Measurements from ENCODE around the gene OR6C6. TPM values are rescaled to one million over a fixed set of nuclear protein-coding genes. Genes with fewer than 3 reads are reported as not detected.
"Not testable (repeated sequence)": the region's sequence is repeated elsewhere in the genome, so short reads cannot be mapped to it uniquely, and the experiment has no call there.

The OR6C6 gene
- polyA plus RNA-seq, 1 donor (not counting 4 experiments of a cell fraction or from before 2014, with no cell fraction given): not detected

DNA sequence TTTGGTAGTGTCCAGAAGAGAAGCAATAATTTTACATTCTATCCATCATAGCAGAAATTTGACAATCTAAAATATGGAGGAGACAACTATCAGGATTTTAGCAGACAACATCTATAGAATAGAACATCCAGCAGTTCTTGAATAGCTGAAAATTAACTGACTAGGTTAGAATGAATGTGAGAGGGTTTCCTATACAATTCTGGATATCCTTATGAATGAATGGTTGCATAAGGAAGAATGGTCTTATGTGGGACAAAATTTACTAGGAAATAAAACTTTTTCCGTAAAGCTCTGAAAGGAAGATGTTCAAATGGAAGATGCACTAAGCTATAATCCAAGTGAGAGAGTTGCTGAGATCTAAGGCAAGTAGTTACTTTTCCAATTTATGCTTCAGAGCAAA lies 34.1 kb upstream of the OR6C6 start, which contains the start of gene OR6C3:
Gene OR6C3, plus strand, starts transcription at position 301 of the 400 bp plus-strand sequence. CDS start 955 bp downstream, outside the sequence.
- no peaks in the 10 kb centered on the region for H3K79me2 ChIP-seq (ENCODE audit: control insufficient read depth, insufficient read depth, low read length)
- dilution Hi-C loops (cut with MboI; ENCODE audit: extremely low pct_ligation_motif_present, low sequenced_read_pairs): no loop called here

GRCh38 chr12:55325801-55326200 lies 29.4 kb upstream of the OR6C6 start:
- H3K9ac ChIP-seq (ENCODE audit: control insufficient read depth, extremely low read depth, insufficient read depth, low read length); H4K20me1 ChIP-seq (ENCODE audit: control insufficient read depth, extremely low read depth, insufficient read depth, low read length); H3K27ac ChIP-seq (ENCODE audit: control insufficient read depth, insufficient read depth, low read length); H3K27me3 ChIP-seq (ENCODE audit: control insufficient read depth, extremely low read depth, insufficient read depth, low read length); FAIRE-seq; H3K36me3 ChIP-seq (ENCODE audit: control insufficient read depth in 2 of 2, extremely low read depth in 1 of 2, insufficient read depth in 2 of 2, low read length in 2 of 2); H3K79me2 ChIP-seq (ENCODE audit: control insufficient read depth, insufficient read depth, low read length); H3K9me3 ChIP-seq (ENCODE audit: control insufficient read depth, low read depth, low read length); dilution Hi-C loops (cut with MboI; ENCODE audit: extremely low pct_ligation_motif_present, low sequenced_read_pairs); H2AFZ ChIP-seq (ENCODE audit: control insufficient read depth, low read length); H3K4me1 ChIP-seq (ENCODE audit: control insufficient read depth, extremely low read depth, insufficient read depth, low read length); DNase-seq (ENCODE audit: low read depth, low spot score); H3K9me1 ChIP-seq (ENCODE audit: control insufficient read depth, extremely low read depth, insufficient read depth, low read length); H3K4me2 ChIP-seq (ENCODE audit: control insufficient read depth, extremely low read depth, insufficient read depth, low read depth, low read length); H3K4me3 ChIP-seq (ENCODE audit: control insufficient read depth in 2 of 3, extremely low read depth in 1 of 3, insufficient read depth in 2 of 3, low read depth in 1 of 3, low read length in 3 of 3): not testable (repeated sequence)

More for the DNA sequence above, 34.1 kb upstream of the OR6C6 start, which contains the start of gene OR6C3:
- DNase-seq (ENCODE audit: low read depth, low spot score) (no peak), FAIRE-seq (no peak)
- Histone ChIP-seq H3K4me1 (ENCODE audit: control insufficient read depth, extremely low read depth, insufficient read depth, low read length) (no peaks in the 10 kb centered on the region), H4K20me1 (ENCODE audit: control insufficient read depth, extremely low read depth, insufficient read depth, low read length) (no peaks in the 10 kb centered on the region), H3K4me2 (ENCODE audit: control insufficient read depth, extremely low read depth, insufficient read depth, low read depth, low read length) (no peak within 1 kb of the TSS), H2AFZ (ENCODE audit: control insufficient read depth, low read length) (no peak within 1 kb of the TSS), H3K9me1 (ENCODE audit: control insufficient read depth, extremely low read depth, insufficient read depth, low read length) (no peaks in the 10 kb centered on the region), H3K27ac (ENCODE audit: control insufficient read depth, insufficient read depth, low read length) (no peak within 1 kb of the TSS), H3K9ac (ENCODE audit: control insufficient read depth, extremely low read depth, insufficient read depth, low read length) (no peak within 1 kb of the TSS), H3K27me3 (ENCODE audit: control insufficient read depth, extremely low read depth, insufficient read depth, low read length) (no peaks in the 10 kb centered on the region), H3K9me3 (ENCODE audit: control insufficient read depth, low read depth, low read length) (no peaks in the 10 kb centered on the region), H3K36me3 (ENCODE audit: control insufficient read depth in 2 of 2, extremely low read depth in 1 of 2, insufficient read depth in 2 of 2, low read length in 2 of 2) (no peaks in the 10 kb centered on the region), H3K4me3 (ENCODE audit: control insufficient read depth in 2 of 3, extremely low read depth in 1 of 3, insufficient read depth in 2 of 3, low read depth in 1 of 3, low read length in 3 of 3) (no peak within 1 kb of the TSS)
- TF ChIP-seq EZH2 (IDR thresholded peaks at IDR 0.05; ENCODE audit: low read length): no peak
- no peak for TF ChIP-seq CTCF (optimal IDR thresholded peaks at IDR 0.05 in 1 of 3, IDR thresholded peaks at IDR 0.05 in 1 of 3, conservative IDR thresholded peaks at IDR 0.05 in 1 of 3; ENCODE audit: extremely low read depth in 1 of 3, insufficient read depth in 2 of 3, low read length in 3 of 3)

DNA sequence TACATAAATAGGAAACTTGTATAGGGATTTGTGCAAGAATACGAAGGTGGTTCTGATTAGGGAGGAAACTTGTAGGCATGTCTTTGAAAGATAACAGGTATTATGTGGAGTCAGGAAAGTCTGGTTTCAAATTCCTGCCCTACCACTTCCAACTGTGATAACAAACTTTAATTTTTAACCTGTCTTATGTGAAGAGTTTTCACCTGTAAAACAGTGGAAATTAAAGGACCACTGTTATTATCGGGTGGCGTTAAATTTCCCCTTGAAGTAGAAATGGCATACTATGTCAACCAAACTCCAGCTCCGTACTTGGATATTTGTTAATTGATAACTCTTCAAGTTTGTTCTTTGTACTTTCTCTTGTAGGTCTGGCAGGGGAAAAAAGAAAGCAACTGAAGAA lies 23.8 kb upstream of the OR6C6 start:
- Histone ChIP-seq H3K9me3 (ENCODE audit: control insufficient read depth, low read depth, low read length) (no peaks in the 10 kb centered on the region), H3K4me2 (ENCODE audit: control insufficient read depth, extremely low read depth, insufficient read depth, low read depth, low read length) (no peak overlapping the region), H3K36me3 (ENCODE audit: control insufficient read depth in 2 of 2, extremely low read depth in 1 of 2, insufficient read depth in 2 of 2, low read length in 2 of 2) (no peaks in the 10 kb centered on the region), H3K27ac (ENCODE audit: control insufficient read depth, insufficient read depth, low read length) (no peak overlapping the region), H3K27me3 (ENCODE audit: control insufficient read depth, extremely low read depth, insufficient read depth, low read length) (no peaks in the 10 kb centered on the region), H3K4me3 (ENCODE audit: control insufficient read depth in 2 of 3, extremely low read depth in 1 of 3, insufficient read depth in 2 of 3, low read depth in 1 of 3, low read length in 3 of 3) (no peak overlapping the region), H4K20me1 (ENCODE audit: control insufficient read depth, extremely low read depth, insufficient read depth, low read length) (no peaks in the 10 kb centered on the region), H3K79me2 (ENCODE audit: control insufficient read depth, insufficient read depth, low read length) (no peaks in the 10 kb centered on the region), H2AFZ (ENCODE audit: control insufficient read depth, low read length) (no peak overlapping the region), H3K9me1 (ENCODE audit: control insufficient read depth, extremely low read depth, insufficient read depth, low read length) (no peaks in the 10 kb centered on the region), H3K4me1 (ENCODE audit: control insufficient read depth, extremely low read depth, insufficient read depth, low read length) (no peaks in the 10 kb centered on the region), H3K9ac (ENCODE audit: control insufficient read depth, extremely low read depth, insufficient read depth, low read length) (no peak overlapping the region)
- no peak for DNase-seq (ENCODE audit: low read depth, low spot score)
- no peak for FAIRE-seq
- TF ChIP-seq EZH2 (IDR thresholded peaks at IDR 0.05; ENCODE audit: low read length) (no peak), CTCF (optimal IDR thresholded peaks at IDR 0.05 in 1 of 3, IDR thresholded peaks at IDR 0.05 in 1 of 3, conservative IDR thresholded peaks at IDR 0.05 in 1 of 3; ENCODE audit: extremely low read depth in 1 of 3, insufficient read depth in 2 of 3, low read length in 3 of 3) (no peak)
- dilution Hi-C loops (cut with MboI; ENCODE audit: extremely low pct_ligation_motif_present, low sequenced_read_pairs): no loop called here
